Activated CD4-positive, alpha-beta T cell treated with anti-CD3 and anti-CD28 coated beads, Interleukin-2, amount 50 U/mL, for 48 hours (primary cell): ENCODE results near the gene KAZN.

Experiments used
- DNase-seq, 2 experiments: peaks; one replicate each; pipeline ENCODE4 v3.0.0-alpha.2; 2020

Gene KAZN

DNA sequence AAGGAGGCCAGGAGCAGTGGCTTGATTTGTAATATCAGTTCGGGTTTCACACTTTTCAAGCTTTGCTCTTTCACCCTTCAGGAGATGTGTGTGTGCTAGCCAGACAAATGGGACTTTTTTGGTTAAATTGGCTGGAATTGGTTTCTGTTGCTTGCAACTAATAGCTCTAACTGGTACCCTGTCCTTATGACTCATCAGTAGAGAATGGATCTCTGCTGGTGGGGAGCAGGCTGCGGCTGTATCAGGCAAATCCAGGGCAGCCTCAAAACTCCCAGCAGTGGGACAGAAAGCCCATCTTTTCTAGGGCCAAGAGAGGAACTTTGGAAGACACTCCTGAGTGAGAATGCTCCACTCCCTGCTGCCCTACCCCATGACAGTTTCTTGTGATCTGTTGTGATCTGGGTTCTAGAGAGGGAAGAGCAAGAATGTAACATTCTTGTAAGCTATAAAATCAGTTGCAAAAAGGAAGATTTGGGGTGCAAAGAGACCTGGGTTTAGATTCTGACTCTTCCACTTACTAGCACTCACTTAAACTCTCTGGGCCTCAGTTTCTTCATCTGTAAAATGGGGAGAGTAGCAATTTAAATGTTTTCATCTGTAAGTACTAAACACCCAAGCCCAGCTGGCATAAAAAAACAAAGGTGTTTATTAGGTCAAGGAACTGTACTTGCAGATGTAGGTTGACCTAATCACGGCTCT is 298.0 kb downstream of the KAZN start:
- DNase-seq = no peak

- DNase-seq = no peak
Measured at GRCh38 chr1:14897080-14897449, 298.6 kb downstream of the KAZN start.

- no peak for DNase-seq
Measured at GRCh38 chr1:14897547-14897946, 299.1 kb downstream of the KAZN start.

DNA sequence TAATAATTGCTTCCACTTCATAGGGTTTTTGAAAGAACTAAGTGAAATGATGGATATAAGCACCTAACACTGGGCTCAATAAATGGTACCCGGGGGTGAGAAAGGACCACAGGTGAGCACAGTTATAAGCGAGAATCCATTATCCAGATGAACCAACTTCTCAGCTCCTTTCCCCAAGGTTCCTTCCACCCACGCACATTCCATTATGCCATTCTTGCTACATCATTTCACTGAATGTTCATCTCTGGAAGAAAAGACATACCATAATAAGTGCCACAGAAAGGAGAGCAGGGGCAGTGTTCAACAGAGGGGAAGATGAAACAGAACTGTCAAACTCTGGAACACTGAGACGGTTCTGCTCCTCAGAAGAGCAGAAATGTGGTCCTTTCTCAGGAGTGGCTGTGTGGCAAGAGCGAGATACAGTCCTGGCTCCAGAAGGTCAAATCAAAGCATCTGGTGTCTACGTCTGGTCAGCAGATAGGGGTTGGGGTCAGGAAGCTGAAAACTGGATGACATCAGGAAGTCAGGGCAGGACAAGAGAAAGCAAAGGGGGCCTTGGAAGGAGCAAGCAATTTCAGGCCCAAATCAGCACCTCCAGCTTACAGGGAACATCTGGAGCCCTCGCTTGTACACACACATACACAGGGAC is 299.6 kb downstream of the KAZN start:
- DNase-seq = no peak

- no peak for DNase-seq
Measured at GRCh38 chr1:14899686-14900085, 301.2 kb downstream of the KAZN start.

DNA sequence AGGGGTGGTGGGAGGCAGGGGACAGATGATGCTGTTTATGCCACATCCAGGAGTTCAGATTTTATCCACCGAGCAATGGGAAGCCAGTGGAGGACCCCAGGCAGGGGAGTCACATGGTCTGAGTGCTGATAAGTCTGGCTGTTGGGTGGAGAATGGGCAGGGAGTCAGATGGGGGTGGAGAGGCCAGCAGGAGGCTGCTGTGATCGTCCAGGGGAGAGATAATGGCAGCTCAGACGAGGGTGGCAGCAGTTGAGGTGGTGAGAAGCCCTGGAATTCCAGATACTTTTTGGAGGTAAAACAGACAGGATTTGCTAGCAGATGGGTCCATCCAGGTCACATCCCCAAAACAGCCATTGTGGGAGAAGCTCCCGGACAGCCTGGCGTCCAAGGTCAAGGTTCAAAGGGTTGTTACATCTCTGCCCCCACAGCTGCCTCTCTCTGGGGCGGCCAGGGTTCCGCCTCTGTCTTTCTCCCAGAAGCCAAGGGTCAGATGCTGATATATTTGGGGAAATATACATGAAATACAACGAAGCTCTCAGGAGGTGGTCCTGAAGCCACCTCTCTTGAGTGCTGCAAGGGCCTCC is 303.0 kb downstream of the KAZN start:
- DNase-seq = no peak

- no peak for DNase-seq
Measured at GRCh38 chr1:14903922-14904321, 305.4 kb downstream of the KAZN start.

DNA sequence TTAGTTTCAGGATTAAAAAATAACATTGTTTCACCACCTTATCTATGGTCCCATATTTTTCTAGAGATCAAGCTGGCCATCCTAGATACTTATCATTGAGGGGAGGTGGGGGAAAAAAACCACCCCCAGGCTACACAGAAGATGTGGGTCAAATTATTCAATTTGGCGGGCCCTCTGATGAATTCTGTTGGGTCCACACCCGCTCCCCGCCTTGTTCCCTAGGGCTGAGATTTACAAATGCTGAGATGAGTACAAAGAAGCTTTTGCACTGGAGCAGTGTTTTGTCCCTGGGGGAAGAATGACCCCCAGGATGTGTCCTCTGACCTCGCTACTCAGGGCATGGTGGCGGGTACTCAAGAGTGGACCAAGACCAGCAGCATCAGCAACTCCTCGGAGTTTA is 308.2 kb downstream of the KAZN start:
- no peak for DNase-seq

DNA sequence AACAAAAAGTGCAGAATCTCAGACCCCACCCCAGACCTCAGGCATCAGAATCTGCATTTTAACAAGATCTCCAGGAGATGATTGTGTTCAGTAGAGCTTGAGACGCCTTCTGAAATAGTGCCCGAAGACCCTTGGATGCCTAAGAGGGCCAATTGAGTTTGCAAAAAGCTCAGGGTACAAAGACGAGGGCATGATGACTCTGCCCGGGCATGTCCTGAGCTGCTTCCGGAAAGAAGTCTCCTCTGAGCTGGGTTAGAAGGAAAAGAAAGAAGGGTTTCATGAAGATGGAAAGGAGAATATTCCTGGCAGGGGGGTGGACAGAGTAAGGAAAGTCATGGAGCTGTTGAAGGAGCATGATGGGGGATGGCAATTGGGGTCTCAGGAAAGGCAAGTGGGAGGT is 308.9 kb downstream of the KAZN start:
- DNase-seq = no peak

GRCh38 chr1:14909273-14909672 is 310.8 kb downstream of the KAZN start:
- no peak for DNase-seq

GRCh38 chr1:14909920-14910460 is 311.5 kb downstream of the KAZN start:
- DNase-seq = no peak

- DNase-seq = no peak
Measured at GRCh38 chr1:14910984-14911721, 312.7 kb downstream of the KAZN start.

DNA sequence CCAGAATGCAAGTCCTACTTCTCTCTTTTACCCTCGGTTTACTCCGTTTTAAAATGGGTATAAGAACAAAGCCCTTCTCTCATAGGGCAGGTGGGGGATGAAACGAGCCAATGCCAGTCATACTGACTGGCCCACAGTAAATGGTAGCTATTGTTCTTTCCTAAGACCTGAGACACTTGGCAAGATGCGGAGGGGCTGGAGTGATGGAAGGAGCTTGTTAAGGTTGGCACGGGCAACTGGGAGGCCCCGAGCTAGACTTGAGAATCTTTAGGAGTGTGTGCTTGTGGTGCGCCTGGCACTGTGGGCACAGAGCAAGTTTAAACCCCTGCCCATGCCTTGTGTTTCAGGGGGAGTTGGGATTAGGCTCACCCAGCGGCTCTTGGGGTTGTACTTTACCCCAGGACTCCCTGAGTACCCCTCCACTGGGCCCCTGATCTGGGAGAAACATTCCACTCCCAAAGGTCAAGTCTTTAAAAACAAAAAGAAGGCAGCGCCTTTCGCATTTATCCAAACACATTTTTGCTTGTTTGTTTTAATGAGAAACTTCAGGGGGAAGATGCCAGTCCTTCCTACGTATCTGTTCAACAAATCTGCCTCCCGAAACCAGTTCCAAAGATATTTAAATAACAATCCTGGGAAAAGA is 314.5 kb downstream of the KAZN start:
- DNase-seq = no peak

DNA sequence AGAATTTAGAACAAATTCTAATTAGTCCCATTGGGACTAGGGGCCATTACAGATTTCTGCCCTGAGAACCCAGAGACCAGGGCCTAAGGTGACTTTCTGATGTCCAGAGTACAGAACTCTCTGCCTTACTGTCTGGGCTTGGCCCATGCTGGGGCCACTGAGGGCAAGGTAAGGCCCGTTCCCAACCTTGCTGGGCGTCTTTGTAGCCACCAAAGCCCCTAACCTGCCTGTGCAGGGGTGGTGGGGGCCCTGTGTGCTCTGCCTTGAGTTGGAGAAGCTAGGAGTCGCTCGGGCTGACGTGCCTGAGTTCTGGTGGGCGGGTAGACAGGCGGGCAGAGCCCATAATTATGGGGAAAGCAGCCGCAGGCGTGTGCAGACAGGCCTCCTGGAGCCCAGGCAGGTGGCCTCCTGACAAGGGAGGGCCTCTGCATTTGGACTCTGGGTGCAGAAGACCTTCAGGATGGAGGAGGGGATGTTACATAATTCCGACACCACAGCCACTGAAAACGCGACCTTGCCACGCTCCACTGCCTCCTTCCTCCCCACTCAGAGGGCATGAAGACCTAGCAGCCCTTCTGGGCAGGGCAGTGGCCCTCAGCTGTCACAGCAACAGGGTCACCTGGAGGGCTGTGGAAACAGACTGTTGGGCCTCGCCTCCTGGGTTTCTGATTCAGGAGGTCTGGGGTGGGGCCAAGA is 315.1 kb downstream of the KAZN start:
- no peak for DNase-seq

DNA sequence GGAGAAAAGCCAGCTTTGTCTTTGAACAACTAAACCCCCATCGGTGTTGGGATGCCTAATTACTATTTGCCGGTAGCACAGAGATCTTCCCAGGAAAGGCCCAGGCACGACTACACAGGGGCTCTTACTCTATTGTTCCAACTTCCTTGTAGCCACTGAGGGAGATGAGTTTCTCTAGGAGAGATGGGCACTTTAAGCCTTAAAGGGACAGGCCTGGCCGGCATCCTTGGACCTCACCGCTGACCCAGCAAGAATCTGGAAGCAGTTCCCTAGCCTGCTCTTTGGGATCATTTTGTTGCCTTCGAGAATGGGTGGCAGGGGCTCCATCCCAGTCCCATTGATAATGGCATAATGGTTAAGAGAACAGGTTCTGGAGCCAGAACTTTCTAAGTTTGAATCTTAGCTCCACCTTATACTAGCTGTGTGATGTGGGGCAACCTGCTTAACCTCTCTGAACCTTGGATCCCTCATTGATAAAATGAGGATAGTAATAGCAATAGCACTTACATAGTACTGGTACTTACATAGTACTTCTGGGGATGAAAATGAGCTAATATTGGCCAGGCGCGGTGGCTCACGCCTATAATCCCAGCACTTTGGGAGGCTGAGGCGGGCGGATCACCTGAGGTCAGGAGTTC is 316.0 kb downstream of the KAZN start:
- no peak for DNase-seq

DNA sequence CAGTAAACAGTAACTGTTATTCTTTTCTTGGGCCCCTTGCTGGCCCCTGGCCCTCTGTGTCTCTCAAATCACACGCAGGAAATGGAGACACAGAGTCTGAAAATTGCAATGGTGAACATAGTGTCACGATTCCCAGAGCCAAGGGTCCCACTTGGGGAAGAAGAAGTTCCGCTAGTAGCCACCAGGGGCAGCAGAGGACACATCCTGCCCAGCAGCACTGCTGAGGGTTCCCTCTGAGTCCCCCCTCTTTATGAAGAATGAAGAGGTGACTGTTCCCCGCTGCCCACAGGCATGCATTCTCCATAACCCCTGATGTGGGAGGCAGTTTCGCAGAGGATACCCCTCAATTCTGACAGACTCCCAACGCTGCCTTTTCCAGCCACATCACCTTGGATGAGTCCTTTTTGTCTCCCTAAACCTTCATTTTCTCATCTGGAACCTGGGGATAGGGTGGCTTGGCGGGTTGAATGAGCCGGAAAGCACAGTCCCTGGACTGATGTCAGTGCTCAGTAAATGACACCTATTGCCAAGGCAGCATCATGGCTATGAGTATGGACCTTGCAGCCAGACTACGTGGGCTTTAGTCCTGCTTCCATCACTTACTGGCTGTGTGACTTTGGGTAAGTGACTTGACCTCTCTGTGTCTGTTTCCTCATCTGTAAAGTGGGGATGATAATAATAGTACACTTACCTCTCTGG is 317.0 kb downstream of the KAZN start:
- DNase-seq = peak; percentile 44 to 48

DNA sequence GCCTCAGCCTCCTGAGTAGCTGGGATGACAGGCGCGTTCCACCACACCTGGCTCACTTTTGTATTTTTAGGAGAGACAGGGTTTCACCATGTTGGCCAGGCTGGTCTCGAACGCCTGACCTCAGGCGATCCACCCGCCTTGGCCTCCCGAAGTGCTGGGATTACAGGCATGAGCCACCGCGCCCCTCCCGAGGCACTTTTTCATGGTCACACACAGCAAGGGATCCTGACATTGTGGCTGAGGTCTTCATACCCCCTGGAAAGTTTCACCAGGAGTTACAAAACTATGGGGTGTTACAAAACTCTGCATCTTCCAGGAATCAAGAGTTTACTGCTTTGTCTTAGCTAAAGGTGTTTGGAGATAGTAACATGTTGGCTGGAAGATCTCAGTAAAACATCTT is 320.8 kb downstream of the KAZN start:
- no peak for DNase-seq

DNA sequence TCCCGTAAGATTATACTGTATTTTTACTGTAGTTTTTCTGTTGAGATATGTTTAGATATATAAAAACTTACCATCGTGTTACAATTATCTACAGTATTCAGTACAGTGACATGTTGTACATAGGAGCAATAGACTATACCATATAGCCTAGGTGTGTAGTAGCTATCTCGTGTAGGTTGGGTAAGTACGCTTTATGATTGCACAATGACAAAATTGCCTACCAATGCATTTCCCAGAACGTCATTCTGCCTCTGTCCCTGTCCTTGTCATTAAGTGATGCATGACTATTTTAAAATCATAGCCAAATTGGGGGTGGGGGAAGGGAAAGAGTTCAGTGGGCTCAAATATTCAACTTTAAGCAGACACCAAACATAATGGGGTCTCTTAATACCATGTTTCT is 321.3 kb downstream of the KAZN start:
- DNase-seq = no peak

DNA sequence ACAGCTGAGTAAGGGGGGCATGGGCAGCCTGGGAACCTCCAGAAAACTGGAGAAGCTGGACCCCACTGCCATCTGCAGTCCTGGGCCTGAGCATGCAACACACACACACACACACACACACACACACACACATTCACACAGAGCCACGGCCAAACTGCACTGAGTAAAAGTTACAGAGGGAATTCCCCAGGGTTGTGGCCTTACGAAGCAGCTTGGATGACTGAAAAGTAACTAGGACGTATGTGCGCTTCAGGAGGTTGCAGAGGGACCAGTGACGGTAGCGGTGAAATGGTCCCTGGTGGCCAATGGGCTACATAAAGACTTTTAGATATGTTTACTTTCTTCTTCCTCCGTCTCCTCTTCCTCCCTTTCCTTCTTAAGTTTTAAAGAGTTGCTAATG is 322.6 kb downstream of the KAZN start:
- DNase-seq = no peak

- DNase-seq = no peak
Measured at GRCh38 chr1:14922942-14923726, 324.6 kb downstream of the KAZN start.
